ENCODE measurements around the gene ANKRD13A. TPM values are rescaled to one million over a fixed set of nuclear protein-coding genes. Genes with fewer than 3 reads are reported as not detected.

ANKRD13A gene
- total RNA-seq, 1 donor from 2014 or later = 29.5 TPM

DNA sequence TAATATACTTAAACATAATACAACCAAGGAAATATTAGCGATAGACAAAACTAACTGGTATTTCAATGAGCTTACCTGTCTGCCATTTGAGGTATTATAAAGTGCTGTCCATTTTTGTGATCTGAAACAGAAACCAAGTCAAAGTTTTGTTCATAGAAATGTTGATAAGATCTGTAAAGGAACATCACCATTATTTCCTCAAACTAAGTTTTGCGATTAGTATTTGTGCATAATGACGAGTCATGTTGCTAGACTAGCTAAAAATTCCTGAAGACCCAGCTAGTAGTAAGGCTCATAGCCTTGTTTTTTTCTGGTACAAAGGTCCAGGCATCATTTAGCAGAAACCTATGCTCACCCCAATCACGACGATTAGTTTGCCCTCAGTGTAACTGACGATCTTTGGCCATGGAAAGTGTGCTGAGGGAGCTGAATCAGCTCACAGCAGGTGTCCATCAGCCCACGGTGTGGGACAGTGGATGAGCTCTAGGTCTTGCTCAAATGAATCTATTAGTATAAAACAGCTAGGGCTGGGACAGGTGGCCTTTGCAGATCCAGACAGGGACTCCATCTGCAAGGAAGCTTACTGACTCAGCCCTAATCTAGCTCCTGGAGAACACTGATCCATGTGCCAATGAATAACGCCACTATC, 31.7 kb upstream of the ANKRD13A start:
- no peak overlapping the region for H3K4me3 Mint-ChIP-seq
- no peak overlapping the region for H3K27ac Mint-ChIP-seq (ENCODE audit: unreplicated experiment)
- H3K27me3 Mint-ChIP-seq (ENCODE audit: low read depth) = no peaks in the 10 kb centered on the region
- no peaks in the 10 kb centered on the region for H3K9me3 Mint-ChIP-seq
- no peak for DNase-seq (ENCODE audit: low read depth, low spot score)
- H3K4me1 Mint-ChIP-seq = no peaks in the 10 kb centered on the region
- H3K36me3 Mint-ChIP-seq (ENCODE audit: low read depth) = peaks cover 5% of the 10 kb centered on the region
- TF ChIP-seq, protein P1, sequence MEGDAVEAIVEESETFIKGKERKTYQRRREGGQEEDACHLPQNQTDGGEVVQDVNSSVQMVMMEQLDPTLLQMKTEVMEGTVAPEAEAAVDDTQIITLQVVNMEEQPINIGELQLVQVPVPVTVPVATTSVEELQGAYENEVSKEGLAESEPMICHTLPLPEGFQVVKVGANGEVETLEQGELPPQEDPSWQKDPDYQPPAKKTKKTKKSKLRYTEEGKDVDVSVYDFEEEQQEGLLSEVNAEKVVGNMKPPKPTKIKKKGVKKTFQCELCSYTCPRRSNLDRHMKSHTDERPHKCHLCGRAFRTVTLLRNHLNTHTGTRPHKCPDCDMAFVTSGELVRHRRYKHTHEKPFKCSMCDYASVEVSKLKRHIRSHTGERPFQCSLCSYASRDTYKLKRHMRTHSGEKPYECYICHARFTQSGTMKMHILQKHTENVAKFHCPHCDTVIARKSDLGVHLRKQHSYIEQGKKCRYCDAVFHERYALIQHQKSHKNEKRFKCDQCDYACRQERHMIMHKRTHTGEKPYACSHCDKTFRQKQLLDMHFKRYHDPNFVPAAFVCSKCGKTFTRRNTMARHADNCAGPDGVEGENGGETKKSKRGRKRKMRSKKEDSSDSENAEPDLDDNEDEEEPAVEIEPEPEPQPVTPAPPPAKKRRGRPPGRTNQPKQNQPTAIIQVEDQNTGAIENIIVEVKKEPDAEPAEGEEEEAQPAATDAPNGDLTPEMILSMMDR (conservative IDR thresholded peaks at IDR 0.05) = no peak

DNA sequence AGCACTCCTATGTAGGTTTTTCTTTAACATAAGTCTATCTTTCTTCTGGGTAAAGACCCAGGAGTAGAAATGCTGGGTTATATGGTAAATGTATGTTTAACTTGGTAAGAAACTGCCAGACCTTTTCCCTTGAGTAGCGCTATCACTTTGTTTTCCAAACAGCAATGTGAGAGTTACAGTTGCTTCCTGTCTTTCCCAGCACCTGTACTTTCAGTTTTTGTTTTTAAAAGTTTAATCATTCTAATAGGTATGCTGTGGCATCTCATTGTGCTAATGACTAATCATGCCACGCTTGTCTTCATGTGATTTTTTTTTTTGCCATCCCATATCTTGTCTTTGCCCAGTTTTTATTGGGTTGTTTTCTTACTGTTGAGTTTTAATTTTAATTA, 31.2 kb upstream of the ANKRD13A start:
- H3K9me3 Mint-ChIP-seq = no peaks in the 10 kb centered on the region
- no peak for DNase-seq (ENCODE audit: low read depth, low spot score)
- H3K36me3 Mint-ChIP-seq (ENCODE audit: low read depth) = peaks cover 5% of the 10 kb centered on the region
- no peak overlapping the region for H3K4me3 Mint-ChIP-seq
- no peak overlapping the region for H3K27ac Mint-ChIP-seq (ENCODE audit: unreplicated experiment)
- TF ChIP-seq, protein P1 (conservative IDR thresholded peaks at IDR 0.05) = no peak
- no peaks in the 10 kb centered on the region for H3K4me1 Mint-ChIP-seq
- no peaks in the 10 kb centered on the region for H3K27me3 Mint-ChIP-seq (ENCODE audit: low read depth)

DNA sequence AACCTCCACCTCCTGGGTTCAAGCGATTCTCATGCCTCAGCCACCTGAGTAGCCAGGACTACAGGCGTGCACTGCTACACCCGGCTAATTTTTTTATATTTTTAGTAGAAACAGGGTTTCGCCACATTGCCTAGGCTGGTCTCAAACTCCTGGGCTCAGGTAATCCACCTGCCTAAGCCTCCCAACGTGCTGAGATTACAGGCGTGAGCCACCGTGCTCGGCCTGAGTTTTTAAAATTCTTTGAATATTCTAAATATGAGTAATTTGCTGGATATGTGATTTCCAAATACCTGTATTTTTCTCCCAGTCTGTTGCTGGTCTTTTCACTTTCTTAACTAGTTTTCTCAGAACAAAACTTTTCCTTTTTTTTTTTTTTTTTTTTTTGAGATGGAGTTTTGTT, 30.4 kb upstream of the ANKRD13A start:
- no peak for DNase-seq (ENCODE audit: low read depth, low spot score)
- Mint-ChIP-seq H3K9me3 (no peaks in the 10 kb centered on the region), H3K36me3 (ENCODE audit: low read depth) (peaks cover 6% of the 10 kb centered on the region), H3K27me3 (ENCODE audit: low read depth) (no peaks in the 10 kb centered on the region), H3K4me1 (no peaks in the 10 kb centered on the region), H3K4me3 (no peak overlapping the region), H3K27ac (ENCODE audit: unreplicated experiment) (no peak overlapping the region)
- TF ChIP-seq, protein P1 (conservative IDR thresholded peaks at IDR 0.05) = no peak

DNA sequence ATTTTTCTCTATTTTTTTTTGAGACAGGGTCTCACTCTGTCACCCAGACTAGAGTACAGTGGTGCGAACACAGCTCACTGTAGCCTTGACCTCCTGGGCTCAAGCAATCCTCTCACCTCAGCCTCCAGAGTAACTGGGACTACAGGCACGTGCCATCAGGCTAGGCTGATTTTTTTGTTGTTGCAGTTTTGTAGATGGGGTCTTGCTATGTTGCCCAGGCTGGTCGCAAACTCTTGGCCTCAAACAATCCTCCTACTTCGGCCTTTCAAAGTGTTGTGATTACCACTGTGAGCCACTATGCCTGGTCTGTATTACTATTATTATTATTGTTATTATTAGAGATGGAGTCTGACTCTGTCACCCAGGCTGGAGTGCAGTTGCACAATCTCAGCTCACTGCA, 26.4 kb upstream of the ANKRD13A start:
- Mint-ChIP-seq H3K9me3 (no peaks in the 10 kb centered on the region), H3K27ac (ENCODE audit: unreplicated experiment) (no peak overlapping the region), H3K4me3 (no peak overlapping the region), H3K36me3 (ENCODE audit: low read depth) (peaks cover 19% of the 10 kb centered on the region), H3K27me3 (ENCODE audit: low read depth) (no peaks in the 10 kb centered on the region), H3K4me1 (no peaks in the 10 kb centered on the region)
- DNase-seq (ENCODE audit: low read depth, low spot score) = no peak
- TF ChIP-seq, protein P1 (conservative IDR thresholded peaks at IDR 0.05) = no peak

DNA sequence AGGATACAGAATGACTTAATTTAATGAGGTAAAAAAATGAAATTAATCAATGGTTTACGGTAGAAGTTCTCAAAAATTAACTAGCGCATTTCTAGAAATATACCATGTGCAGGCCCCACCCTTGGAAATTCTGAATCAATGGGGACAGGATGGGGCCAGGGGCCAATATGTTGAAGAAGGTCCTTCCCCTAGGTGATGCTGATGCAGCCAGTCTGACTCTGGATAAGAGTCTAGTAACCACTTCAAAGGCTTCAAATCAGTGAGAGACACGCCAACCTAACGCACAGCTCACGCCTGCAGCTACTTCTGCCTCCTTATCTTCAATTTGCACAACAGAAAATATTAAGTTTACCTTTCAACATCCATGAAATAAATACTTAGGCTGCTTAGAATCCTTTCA, 17.9 kb upstream of the ANKRD13A start:
- TF ChIP-seq, protein P1 (conservative IDR thresholded peaks at IDR 0.05) = no peak
- DNase-seq (ENCODE audit: low read depth, low spot score) = no peak
- Mint-ChIP-seq H3K4me1 (no peaks in the 10 kb centered on the region), H3K27ac (ENCODE audit: unreplicated experiment) (no peak overlapping the region), H3K36me3 (ENCODE audit: low read depth) (peaks cover 30% of the 10 kb centered on the region), H3K27me3 (ENCODE audit: low read depth) (no peaks in the 10 kb centered on the region), H3K9me3 (no peaks in the 10 kb centered on the region), H3K4me3 (no peak overlapping the region)
